ENCODE results near the gene STXBP1. TPM values are rescaled to one million over a fixed set of nuclear protein-coding genes. Genes with fewer than 3 reads are reported as not detected.

Gene STXBP1
- total RNA-seq, 1 experiment from 2014 or later, result 44.0 TPM

DNA sequence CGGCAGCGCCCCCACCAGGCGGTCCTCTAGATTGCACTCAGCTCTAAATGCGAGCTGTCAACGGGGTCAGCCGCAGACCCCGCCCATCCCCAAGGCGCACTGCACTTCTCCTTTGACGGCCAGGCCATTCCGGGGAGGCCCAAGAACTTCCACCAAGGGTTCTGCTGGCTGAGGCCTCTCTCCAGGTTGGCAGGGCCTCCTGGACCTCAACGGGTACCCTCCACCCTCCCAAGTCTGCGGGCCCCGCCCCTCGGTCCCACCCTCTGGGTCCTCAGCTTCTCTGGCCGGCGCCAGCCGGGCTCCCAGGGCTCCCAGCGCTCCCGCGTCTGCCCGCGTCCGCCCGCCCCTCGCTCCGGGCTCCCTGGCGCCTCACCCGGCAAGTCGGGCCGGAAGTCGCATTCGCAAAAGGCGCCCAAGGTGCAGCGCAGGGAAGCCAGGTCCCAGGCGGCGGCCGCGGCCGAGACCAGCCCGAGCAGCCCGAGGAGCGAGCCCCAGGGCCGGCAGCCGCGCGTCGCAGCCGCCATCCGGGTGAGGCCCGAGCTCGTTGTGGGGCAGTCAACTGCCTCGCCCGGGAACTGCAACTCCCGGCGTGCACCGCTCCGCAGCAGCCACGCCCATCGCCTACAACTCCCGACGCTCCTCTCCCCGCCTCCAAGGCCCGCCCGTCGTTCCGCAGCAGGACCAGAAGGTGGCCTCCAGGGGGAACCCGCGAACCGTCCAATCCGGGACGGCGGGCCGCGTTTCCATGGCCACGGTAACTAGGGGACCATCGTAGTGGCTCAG, 122.9 kb downstream of the STXBP1 start, which contains the start of gene TOR2A:
Gene TOR2A, minus strand, starts transcription at position 548 of the 783 bp plus-strand sequence. Its CDS starts 24 bp downstream, at position 524.
- no peaks in the 10 kb centered on the region for H3K27me3 ChIP-seq (ENCODE audit: insufficient read depth, low read depth)
- no peaks in the 10 kb centered on the region for H3K9me3 ChIP-seq (ENCODE audit: insufficient read depth, low read depth)
- H2AFZ ChIP-seq, result peak within 1 kb of the TSS; percentile 82
- CTCF ChIA-PET, result interaction anchor here (0.5 to 1.6 kb wide), 20 partner anchors 36 to 291 kb away, joined by 3 to 23 read pairs (median 4); partner anchors contain the start of genes CDK9, LRSAM1, RPL12 and SH2D3C
- TF ChIP-seq, protein P1, sequence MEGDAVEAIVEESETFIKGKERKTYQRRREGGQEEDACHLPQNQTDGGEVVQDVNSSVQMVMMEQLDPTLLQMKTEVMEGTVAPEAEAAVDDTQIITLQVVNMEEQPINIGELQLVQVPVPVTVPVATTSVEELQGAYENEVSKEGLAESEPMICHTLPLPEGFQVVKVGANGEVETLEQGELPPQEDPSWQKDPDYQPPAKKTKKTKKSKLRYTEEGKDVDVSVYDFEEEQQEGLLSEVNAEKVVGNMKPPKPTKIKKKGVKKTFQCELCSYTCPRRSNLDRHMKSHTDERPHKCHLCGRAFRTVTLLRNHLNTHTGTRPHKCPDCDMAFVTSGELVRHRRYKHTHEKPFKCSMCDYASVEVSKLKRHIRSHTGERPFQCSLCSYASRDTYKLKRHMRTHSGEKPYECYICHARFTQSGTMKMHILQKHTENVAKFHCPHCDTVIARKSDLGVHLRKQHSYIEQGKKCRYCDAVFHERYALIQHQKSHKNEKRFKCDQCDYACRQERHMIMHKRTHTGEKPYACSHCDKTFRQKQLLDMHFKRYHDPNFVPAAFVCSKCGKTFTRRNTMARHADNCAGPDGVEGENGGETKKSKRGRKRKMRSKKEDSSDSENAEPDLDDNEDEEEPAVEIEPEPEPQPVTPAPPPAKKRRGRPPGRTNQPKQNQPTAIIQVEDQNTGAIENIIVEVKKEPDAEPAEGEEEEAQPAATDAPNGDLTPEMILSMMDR (conservative IDR thresholded peaks at IDR 0.05), result peak; percentile 96
- TF ChIP-seq EZH2 (IDR thresholded peaks at IDR 0.05; ENCODE audit: low read depth), result no peak
- H3K27ac ChIP-seq, result no peak within 1 kb of the TSS
- H4K20me1 ChIP-seq (ENCODE audit: insufficient read depth), result no peaks in the 10 kb centered on the region
- intact Hi-C loops (cut with micrococcal nuclease; ENCODE audit: unreplicated experiment), result loop anchor here (1.0 to 5.0 kb wide), 9 partner anchors 50 to 793 kb away; partner anchors contain the start of gene STXBP1
- H3K4me2 ChIP-seq, result peak within 1 kb of the TSS; percentile 68
- DNase-seq, result peak; percentile 89 to 99
- peak within 1 kb of the TSS; percentile 61 for H3K4me3 ChIP-seq
- H3K36me3 ChIP-seq (ENCODE audit: low read depth), result no peaks in the 10 kb centered on the region
- no peaks in the 10 kb centered on the region for H3K9me2 ChIP-seq (ENCODE audit: insufficient read depth)
- POLR2A ChIA-PET (ENCODE audit: unreplicated experiment), result interaction anchor here (0.5 to 0.7 kb wide), 5 partner anchors 11 to 151 kb away, joined by 3 to 8 read pairs (median 4); no protein-coding TSS in a partner anchor
- H3K4me1 ChIP-seq (replicated peaks; ENCODE audit: insufficient read depth), result peaks cover 7% of the 10 kb centered on the region
- BruUV-seq (replicated peaks), result TSS peak; percentile 45
- H3F3A ChIP-seq (ENCODE audit: insufficient read depth, low read depth), result peaks cover 11% of the 10 kb centered on the region; the same call in 1 of the 2 replicates
- H3K79me2 ChIP-seq (ENCODE audit: low read depth), result no peaks in the 10 kb centered on the region

GRCh38 chr9:127735530-127736185, 123.6 kb downstream of the STXBP1 start:
- Histone ChIP-seq H3K9me2 (ENCODE audit: insufficient read depth) (no peaks in the 10 kb centered on the region), H3K4me2 (no peak overlapping the region), H3K4me1 (replicated peaks; ENCODE audit: insufficient read depth) (peaks cover 13% of the 10 kb centered on the region), H3F3A (ENCODE audit: insufficient read depth, low read depth) (peaks cover 17% of the 10 kb centered on the region), H3K4me3 (no peak overlapping the region), H3K9me3 (ENCODE audit: insufficient read depth, low read depth) (no peaks in the 10 kb centered on the region), H3K27ac (no peak overlapping the region), H3K36me3 (ENCODE audit: low read depth) (no peaks in the 10 kb centered on the region), H3K27me3 (ENCODE audit: insufficient read depth, low read depth) (no peaks in the 10 kb centered on the region), H2AFZ (no peak overlapping the region), H4K20me1 (ENCODE audit: insufficient read depth) (no peaks in the 10 kb centered on the region), H3K79me2 (ENCODE audit: low read depth) (no peaks in the 10 kb centered on the region)
- no peak for TF ChIP-seq EZH2 (IDR thresholded peaks at IDR 0.05; ENCODE audit: low read depth)
- TF ChIP-seq, protein P1 (conservative IDR thresholded peaks at IDR 0.05), result no peak
- CTCF ChIA-PET, result interaction anchor here (0.6 to 1.6 kb wide), 10 partner anchors 36 to 292 kb away, joined by 3 to 23 read pairs (median 4); partner anchors contain the start of gene SH2D3C
- intact Hi-C loops (cut with micrococcal nuclease; ENCODE audit: unreplicated experiment), result loop anchor here (1.0 to 2.0 kb wide), 6 partner anchors 50 to 381 kb away; partner anchors contain the start of gene STXBP1
- no peak for DNase-seq
- POLR2A ChIA-PET (ENCODE audit: unreplicated experiment), result no interaction called here
- BruUV-seq (replicated peaks), result no TSS peak

DNA sequence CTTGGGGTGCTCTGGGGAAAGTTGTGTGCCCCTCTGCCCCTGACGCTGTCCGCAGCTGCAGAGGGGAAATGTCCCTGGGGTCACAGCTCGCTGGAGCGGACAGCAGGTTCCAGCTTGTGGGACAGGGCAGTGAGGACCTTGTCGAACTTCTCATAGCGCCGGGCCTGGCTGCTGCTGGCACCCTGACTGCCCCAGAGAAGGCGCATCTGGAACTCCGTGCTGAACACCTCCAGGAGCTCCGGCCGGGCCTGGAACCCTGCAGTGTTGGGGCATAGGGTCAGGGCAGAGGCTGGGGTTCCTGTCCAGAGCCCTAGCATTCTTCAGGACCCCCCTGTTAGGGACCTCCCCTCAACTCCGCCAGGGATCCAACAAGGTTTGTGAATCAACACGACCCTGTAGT, 126.6 kb downstream of the STXBP1 start:
- Histone ChIP-seq H3F3A (ENCODE audit: insufficient read depth, low read depth) (peaks cover 37% of the 10 kb centered on the region), H3K79me2 (ENCODE audit: low read depth) (no peaks in the 10 kb centered on the region), H3K27me3 (ENCODE audit: insufficient read depth, low read depth) (no peaks in the 10 kb centered on the region), H3K4me1 (replicated peaks; ENCODE audit: insufficient read depth) (peaks cover 30% of the 10 kb centered on the region), H3K36me3 (ENCODE audit: low read depth) (no peaks in the 10 kb centered on the region), H3K4me3 (no peak overlapping the region), H4K20me1 (ENCODE audit: insufficient read depth) (no peaks in the 10 kb centered on the region), H2AFZ (no peak overlapping the region), H3K27ac (no peak overlapping the region), H3K9me2 (ENCODE audit: insufficient read depth) (no peaks in the 10 kb centered on the region), H3K4me2 (no peak overlapping the region), H3K9me3 (ENCODE audit: insufficient read depth, low read depth) (no peaks in the 10 kb centered on the region)
- POLR2A ChIA-PET (ENCODE audit: unreplicated experiment), result no interaction called here
- TF ChIP-seq, protein P1 (conservative IDR thresholded peaks at IDR 0.05), result no peak
- TF ChIP-seq EZH2 (IDR thresholded peaks at IDR 0.05; ENCODE audit: low read depth), result no peak
- CTCF ChIA-PET, result no interaction called here
- no peak for DNase-seq
- no TSS peak for BruUV-seq (replicated peaks)
- intact Hi-C loops (cut with micrococcal nuclease; ENCODE audit: unreplicated experiment), result no loop called here
